Measurements from ENCODE around the gene RHCG.

RHCG gene

DNA sequence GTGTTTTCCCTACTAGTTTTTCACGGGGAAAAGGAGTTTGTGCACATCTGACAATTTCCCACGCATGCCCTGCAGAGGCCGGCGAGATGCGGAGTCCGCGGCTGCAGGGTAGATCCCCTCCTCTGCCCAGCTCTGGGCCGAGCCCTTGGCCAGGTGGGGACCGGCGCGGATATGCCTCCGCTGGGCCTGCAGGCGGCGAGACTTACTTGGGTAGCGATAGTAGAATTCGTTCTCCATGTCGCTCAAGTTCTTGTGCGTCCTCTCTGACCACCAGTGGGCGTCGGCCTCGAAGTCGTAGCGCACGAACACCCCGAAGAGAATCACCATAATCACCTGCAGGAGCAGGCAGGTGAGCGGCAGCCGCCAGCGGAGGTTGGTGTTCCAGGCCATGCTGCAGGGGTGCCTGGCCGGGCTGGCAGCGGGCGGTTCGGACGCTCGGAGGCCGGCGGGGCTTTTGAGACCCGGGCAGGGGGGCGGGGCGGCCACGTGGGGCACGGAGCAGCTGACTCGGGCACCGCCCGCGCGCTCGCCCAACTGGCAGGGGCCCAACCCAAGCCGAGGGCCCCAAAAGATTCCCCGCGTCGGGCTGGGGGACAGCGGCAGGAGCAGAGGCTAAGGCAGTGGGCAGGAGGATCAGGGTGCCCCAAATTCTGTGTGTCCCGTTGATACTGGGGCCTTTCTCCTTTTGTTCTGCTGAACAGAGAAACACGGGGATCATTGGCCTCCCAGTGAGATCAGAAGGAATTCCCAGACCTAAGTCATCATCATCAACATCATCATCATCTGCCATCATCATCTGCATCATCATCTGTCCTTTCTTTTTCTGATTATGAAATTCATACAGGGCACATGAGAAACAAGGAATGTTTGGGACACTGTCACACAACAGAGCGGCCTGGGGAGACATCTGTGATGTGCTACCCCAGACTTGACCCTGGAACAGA lies at the start of gene RHCG:
RHCG (minus strand) TSS at position 429 of the 944 bp plus-strand sequence; CDS start at position 390, 39 bp downstream.
- DNase-seq (ENCODE audit: low read depth in 2 of 3, low spot score in 1 of 3), result no peak

DNA sequence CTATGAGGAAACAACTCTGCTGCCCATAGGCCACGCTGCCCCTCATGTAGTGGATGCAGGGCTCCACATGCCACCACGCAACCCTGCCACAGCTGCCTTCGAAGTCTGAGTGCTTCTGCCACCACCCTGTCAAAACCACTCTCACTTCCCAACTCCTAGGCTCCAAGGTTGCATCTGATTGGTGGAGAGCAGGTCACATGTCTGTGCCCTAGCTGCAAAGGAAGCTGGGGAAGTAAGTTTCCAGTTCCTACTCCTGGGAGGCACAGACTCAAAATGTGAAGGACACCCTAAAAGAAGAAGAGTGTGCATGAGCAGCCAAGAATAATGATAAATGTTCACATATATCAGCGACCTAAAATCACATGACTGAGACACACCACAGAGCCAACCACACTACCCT lies 47.0 kb upstream of the RHCG start:
- DNase-seq (ENCODE audit: low read depth in 2 of 3, low spot score in 1 of 3), result no peak

DNA sequence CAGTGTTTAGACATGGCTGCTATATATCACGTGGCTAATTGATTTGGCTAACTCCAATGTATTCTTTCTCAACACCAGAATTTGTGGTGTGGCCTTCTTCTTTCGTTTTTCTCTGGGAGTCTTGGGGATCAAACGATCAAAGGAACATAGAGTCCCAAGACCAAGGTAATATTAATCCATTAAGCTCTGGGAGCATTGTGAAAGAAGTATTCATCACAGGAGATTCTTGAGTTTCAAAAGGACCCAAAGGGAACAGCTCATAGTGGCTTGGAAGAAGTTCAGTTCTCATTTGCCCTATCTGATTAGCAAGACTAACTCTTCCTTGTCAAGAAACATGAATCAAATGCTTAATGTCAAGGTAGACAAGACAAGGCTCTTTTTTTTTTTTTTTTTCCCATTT lies 46.0 kb upstream of the RHCG start:
- DNase-seq (ENCODE audit: low read depth in 2 of 3, low spot score in 1 of 3), result no peak

DNA sequence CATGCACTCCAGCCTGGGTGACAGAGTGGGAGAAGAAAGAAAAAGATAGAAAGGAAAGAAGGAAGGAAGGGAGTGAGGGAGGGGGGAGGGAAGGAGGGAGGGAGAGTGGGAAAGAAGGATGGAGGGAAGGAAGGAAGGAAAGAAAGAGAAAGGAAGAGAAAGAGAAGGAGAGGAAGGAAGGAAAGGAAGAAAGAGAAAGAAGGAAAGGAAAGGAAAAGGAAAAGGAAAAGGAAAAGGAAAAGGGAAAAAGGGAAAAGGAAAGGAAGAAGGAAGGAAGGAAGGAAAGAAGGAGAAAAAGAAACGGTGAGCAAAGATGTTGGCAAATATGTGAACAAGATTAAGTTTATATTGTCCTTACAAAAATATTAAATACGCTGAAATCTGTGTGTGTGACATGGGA lies 42.6 kb upstream of the RHCG start:
- no peak for DNase-seq (ENCODE audit: low read depth in 2 of 3, low spot score in 1 of 3)

DNA sequence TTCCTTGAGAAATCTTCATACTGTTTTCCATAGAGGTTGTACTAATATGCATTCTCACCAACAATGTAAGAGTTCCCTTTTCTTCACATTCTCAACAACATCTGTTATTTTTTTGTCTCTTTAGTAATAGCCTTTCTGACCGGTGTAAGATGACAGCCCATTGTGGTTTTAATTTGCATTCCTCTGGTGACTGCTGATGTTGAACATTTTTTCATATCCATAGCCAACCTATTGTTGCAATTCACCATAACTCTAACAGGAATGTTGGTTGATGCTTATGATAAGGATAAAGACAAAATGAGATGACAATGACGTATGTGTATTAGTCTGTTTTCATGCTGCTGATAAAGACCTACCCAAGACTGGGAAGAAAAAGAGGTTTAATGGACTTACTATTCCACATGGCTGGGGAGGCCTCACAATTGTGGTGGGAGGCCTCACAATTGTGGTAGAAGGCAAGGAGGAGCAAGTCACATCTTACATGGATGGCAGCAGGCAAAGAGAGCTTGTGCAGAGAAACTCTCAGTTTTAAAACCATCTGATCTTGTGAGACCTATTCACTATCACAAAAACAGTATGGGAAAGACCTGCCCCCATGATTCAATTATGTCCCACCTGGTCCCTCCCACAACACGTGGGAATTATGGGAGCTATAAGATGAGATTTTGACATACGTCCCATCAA lies 37.6 kb upstream of the RHCG start:
- DNase-seq (ENCODE audit: low read depth in 2 of 3, low spot score in 1 of 3), result no peak

DNA sequence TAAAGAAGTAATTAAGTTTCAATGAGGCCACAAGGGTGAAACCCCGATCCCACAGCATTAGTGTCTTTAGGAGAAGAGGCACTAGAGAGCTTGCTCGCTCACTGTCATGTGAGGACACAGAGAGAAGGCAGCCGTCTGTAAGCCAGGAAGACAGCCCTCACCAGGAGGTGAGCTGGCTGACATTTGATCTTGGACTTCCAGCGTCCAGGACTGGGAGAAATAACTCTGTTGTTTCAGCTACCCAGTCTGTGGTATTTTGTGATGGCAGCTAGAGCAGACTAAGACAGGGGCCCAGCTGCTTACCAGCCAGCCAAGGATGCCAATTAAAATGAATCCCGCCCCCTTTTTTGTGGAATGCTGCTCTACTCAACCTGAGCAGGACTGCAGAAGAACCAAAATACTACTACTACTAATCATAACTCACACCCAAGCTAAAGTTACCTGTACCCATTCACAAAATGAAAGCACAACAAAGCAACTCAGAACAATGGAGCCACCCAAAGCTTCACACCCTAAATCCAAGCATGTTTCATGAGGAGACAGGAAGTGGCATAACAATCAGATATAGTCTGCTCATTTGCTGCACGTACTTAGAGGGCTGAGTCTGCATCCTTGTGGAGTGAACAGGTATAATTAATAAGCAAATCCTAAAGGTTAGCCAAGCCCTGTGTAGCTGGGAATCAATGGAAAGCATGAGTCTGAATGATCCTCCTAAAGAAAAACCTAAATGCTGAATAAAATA lies 35.6 kb upstream of the RHCG start:
- DNase-seq (ENCODE audit: low read depth in 2 of 3, low spot score in 1 of 3), result no peak

DNA sequence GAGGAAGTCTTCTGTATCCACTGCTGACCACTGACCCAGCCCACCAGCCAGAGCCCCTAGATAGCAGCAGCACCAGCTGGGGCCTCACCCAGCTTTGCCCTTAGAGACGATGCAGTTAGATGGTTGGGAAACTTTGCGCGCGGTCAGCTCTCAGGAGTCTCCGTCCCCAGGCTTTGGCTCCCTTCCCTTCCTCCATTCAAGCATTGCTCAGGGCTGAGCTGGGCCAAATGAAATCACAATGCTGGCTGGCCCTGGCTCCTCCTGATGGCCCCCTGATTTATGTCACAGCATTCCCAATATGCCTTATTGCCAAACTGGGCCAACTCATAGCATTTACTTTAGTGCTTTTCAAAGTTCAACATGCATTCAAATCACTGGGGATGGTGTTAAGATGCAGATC lies 34.6 kb upstream of the RHCG start:
- DNase-seq (ENCODE audit: low read depth in 2 of 3, low spot score in 1 of 3), result no peak

DNA sequence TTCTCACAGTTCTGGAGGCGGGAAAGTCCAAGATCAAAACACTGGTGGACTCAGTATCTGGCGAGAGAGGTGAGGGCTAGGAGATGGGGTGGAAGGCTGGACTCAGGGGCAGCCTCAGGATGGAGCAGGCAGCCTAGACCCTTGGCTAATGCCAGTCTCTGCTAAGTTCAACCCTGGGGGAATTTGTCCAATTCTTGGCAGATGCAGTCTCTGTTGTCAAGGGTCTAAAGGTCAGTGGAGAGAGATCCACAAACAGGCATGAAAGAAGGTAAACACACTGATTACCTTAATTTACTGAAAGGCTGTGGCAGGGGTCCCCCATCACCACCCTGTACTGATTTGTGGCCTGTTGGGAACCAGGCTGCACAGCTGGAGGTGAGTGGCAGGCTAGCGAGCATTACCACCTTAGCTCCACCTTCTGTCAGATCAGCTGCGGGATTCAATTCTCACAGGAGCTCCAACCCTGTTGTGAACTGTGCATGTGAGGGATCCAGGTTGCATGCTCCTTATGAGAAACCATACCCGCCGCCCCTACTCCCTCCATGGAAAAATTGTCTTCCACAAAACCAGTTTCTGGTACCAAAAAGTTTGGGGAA lies 32.5 kb upstream of the RHCG start:
- no peak for DNase-seq (ENCODE audit: low read depth in 2 of 3, low spot score in 1 of 3)

DNA sequence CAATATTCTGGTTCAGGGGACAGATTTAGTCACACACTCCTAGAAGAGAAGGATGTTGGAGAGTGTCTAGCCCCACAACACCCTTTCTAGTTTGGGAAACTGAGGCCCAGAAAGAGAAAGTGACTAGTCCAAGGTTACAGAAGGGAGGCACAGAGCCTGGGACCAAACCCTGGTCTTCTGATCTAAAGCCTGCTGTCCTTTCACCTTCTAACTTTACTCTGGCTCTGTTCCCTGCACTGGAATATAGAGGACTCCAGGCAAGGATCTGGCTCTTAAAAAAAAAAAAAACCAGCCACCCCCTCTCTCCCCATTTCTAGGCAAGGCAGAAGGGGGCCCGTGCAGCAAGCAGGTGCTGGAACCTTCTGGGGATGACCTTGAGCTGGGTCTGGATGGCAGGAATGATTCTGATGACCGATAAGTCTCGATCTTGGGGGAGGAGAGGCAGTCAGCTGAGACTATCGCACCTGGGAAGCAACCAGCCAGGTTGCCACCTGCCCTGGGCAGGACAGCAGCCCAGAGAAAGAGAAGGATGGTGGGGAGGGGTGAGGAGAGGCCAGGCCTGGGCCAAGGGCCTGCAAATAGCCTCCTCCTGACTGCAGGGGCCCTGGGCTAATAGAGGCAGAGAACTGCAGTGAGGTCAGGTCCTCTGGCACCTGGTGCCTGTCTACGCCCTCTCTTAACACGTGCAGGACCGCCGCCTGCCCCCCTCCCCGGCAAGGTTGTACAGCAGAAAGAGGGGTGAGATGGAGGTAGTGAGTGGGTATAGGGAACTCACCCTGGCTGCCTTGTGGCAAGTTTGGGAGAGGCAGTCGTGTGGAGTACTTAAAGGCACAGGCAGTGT lies 30.4 kb upstream of the RHCG start:
- DNase-seq (ENCODE audit: low read depth in 2 of 3, low spot score in 1 of 3), result no peak

DNA sequence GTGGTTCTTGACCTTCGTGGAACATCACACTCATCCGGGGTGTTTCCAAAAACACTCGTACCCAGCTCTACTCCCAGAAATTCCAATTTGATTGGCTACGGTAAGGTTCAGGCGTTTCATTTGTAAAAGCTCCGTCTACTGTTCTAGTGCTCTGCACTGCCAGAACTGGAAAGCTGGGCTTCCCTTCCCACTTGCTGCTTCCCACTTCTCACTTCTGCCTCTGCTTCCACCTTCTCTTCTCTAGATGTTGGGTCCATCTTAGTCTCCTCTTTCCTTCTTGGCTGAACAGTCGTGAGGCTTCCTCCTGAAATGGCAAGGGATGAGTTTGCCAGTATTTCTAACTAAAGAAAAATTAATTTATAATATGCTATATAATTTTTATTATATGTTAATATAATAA lies 29.8 kb upstream of the RHCG start:
- no peak for DNase-seq (ENCODE audit: low read depth in 2 of 3, low spot score in 1 of 3)

DNA sequence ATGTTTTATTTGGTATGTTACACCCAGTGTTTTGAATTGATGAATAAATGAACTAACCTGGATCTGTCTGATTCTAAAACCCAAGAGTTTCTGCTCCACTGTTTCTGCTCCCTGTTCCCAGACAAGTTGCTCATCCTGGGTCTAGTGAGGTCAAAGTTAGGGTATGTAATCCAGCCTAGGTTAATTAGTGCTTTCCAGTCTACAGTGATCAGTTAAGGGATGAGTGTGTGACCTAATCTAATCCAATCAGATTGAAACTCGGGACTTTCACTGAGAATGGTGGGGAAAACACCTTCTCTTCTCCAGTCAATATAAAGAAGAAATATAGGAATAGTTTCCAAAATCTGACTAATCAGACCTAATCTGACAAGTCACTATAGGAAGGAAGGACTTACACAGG lies 27.8 kb upstream of the RHCG start:
- DNase-seq (ENCODE audit: low read depth in 2 of 3, low spot score in 1 of 3), result no peak

DNA sequence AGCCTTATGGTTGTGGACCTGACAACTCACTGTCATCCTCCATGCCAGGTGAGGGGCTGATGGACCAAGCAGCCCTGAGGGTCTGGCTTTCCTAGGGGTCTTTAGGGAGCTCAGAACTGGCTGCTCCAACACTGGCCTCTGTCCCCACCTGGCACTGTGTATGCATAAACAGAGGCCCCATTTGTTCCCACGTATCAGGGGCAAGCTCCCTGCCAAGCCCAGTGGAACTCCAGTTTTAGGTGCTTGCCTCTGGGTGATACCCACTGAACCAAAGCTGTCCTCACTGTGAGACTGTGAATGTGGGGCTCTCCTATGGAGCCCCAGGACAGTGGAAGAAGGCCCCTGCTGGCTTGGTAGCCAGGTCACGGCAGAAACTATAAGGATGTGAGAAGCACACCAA lies 26.7 kb upstream of the RHCG start:
- no peak for DNase-seq (ENCODE audit: low read depth in 2 of 3, low spot score in 1 of 3)

DNA sequence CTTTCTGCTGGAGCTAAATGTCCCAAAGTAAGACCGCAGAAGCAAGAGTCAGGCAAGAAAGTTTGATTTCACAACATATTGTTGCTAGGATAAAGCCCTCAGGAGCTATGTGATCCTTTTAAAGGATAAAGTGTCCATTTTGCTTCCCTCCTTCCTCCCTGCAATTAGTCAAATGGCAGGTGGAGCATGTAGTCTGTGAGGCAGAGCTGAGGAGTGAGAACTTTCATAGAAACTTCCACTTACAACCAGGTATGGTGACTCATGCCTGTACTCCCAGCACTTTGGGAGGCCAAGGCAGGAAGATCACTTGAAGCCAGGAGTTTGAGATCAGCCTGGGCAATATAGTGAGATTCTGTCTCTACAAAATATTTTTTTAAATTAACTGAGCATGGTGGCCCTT lies 25.2 kb upstream of the RHCG start:
- DNase-seq (ENCODE audit: low read depth in 2 of 3, low spot score in 1 of 3), result no peak

DNA sequence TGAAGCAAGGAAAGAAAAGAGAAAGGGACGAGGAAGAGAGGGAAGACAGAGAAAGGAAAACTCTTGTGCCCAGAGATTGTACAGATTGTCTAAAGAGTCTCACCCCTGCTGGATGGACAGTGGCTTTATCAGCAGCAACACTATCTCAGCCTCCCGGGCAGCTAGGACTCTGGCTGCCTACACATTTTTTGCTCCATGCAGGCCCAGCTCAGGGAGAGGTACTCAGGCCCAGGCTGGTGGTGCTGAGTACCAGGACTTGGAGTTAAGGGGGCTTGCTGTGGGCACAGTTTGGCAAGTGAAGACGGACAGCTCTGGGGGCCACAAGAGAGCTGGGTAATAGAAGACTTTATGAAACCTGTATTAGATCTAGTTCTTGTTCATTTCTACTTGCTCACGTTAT lies 19.1 kb upstream of the RHCG start:
- DNase-seq (ENCODE audit: low read depth in 2 of 3, low spot score in 1 of 3), result no peak

DNA sequence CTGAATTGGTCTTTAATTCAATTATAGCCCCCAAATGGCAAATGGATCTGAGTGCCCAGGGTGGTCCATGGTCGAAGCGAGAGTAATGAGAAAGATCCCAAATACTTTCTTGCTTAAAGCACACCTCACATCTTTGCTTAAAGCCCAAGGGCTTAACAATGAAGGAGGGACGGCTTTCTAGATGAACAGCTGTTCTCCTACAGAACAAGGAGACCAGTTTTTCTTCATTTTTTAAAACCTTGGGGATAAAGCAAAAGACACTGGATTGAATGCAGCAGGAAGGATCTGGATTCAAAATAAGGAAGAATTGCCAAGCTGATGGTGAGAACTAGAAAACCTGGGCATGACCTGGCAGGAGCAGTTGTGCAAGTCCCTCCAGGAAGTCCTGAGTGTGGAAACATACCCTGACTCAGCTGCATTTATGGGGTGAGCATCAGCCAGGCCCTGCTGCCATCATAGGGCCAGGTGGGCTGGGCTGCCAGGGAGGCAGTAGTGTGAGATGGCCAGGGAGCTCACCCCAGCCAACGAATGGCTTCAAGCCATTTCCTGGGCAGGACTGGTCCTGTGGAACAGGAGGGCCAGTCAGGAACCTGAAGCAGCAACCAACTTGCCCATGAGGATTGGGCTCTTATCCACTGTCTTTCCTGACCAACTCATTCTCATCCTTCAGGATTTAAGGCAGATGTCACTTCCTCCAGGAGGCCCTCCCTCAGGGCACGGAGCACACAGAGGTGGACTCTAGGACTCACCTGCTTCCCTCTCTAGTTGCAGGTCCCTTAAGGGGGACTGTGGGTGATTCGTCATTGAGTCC lies 18.4 kb upstream of the RHCG start:
- DNase-seq (ENCODE audit: low read depth in 2 of 3, low spot score in 1 of 3), result no peak

DNA sequence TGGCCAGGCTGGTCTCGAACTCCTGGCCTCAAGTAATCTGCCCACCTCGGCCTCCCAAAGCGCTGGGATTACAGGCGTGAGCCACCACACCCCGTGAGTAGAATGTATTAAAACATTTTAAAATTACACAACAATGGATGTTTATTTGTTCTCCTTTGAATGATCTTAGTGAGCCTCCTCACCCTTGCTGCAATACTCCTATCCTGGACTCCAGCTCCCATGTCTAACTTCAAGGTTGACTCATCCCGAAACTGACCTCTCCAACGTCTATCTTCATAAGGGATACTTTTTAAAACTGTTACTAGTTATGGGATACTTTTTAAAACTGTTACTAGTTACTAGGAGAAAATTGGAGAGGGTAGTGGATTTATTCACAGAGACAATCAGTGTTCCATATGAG lies 17.8 kb upstream of the RHCG start:
- no peak for DNase-seq (ENCODE audit: low read depth in 2 of 3, low spot score in 1 of 3)

DNA sequence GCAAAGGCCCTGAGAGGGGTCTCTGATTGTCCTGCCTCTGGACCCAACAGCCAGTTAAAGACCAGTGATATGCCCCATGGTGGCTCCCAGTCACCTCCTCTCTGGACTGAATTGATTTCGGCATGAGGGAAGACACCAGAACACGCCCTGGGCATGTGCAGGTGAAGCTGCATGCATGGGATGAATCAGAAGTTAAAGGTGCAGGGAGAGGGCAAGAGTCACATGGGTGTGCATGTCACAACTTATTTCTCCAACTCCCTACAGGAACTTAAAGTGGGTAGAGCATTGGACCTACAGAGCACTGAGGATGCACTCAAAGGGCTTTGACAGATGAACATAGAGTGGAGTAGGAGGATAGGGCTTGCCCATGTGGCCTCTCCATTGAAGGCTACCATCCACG lies 16.9 kb upstream of the RHCG start:
- DNase-seq (ENCODE audit: low read depth in 2 of 3, low spot score in 1 of 3), result no peak

DNA sequence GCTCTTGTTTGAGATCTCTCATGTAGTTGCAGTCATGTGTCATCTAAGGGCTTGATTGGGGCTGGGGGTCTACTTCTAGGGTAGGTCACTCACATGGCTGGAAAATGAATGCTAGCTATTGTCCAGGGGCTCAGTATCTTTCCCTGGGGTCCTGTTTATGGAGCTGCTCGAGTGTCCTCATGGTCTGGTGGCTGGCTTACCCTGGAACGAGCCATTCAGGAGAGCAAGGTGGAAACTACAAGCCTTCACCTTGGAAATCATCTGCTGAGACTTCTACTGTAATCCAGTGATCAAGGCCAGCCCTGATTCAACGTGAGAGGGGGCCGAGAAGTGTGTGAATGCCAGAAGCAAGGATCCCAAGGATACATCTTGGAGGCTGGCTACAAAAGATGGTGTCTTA lies 16.2 kb upstream of the RHCG start:
- no peak for DNase-seq (ENCODE audit: low read depth in 2 of 3, low spot score in 1 of 3)

DNA sequence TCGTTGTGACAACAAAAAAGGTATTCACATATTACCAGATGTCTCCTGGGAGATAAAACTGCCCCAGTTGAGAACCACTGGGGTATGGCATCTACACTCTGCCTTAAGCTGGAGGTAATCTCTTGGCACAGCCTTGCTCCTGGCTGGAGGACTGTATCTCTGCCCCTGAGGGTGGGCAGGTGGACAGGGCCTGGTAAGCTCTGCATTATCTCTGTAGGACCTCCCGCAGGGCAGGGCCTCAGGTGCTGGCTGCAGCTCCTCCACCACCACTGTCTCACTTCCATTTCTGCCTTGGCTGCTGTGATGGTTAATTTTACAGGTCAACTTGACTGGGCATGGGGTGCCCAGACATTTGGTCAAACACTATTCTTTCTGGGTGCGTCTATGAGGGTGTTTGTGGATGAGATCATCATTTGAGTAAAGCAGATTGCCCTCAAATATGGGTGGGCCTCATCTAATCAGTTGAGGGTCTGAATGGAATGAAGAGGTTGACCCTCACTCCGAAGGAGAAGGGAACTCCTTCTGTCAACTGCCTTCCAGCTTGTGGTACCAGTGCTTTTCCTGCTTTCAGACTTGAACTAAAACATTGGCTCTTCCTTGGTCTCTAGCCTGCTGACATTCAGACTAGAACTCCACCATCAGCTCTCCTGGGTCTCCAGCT lies 9.8 kb upstream of the RHCG start:
- no peak for DNase-seq (ENCODE audit: low read depth in 2 of 3, low spot score in 1 of 3)

Measured in stimulated activated CD4-positive, alpha-beta T cell treated with anti-CD3 and anti-CD28 coated beads, Interleukin-12 subunit alpha, Interleukin-12 subunit beta, amount 100 ng/mL, for 48 hours (primary cell).